MM.1S (cell line): Measurements from ENCODE around the gene TENT4A.

ENCODE experiments used
- DNase-seq: peaks from one replicate; pipeline ENCODE4 v3.0.0-alpha.2; 2015
- H2AFZ ChIP-seq: fragments of 300-600 bp; sonication (generic); 2 replicates; pipeline ENCODE4 v1.6.0; 2016; ENCODE audit warnings: antibody characterized with exemption, low read length
- H3F3A ChIP-seq: fragments of 300-600 bp; sonication (generic); 2 replicates; pipeline ENCODE4 v1.6.1; 2016; ENCODE audit warnings: mild to moderate bottlenecking, antibody characterized with exemption, low read length, moderate library complexity, mixed read lengths; ENCODE audit not compliant: insufficient read depth
- H3K27ac ChIP-seq: fragments of 300-600 bp; sonication (generic); 2 replicates; pipeline ENCODE4 v1.5.1; 2016; ENCODE audit warnings: mild to moderate bottlenecking, low read length
- H3K27me3 ChIP-seq: fragments of 300-600 bp; sonication (generic); replicated peaks from 2 replicates; pipeline ENCODE4 v1.6.0; 2016; ENCODE audit warnings: low read length; ENCODE audit not compliant: insufficient read depth
- H3K36me3 ChIP-seq: fragments of 300-600 bp; sonication (generic); replicated peaks from 2 replicates; pipeline ENCODE4 v1.6.1; 2016; ENCODE audit warnings: mild to moderate bottlenecking, low read length, mixed read lengths; ENCODE audit not compliant: insufficient read depth
- H3K4me1 ChIP-seq: fragments of 300-600 bp; sonication (generic); 2 replicates; pipeline ENCODE4 v1.6.1; 2016; ENCODE audit warnings: low read length, mixed read lengths
- H3K4me2 ChIP-seq: fragments of 300-600 bp; sonication (generic); 2 replicates; pipeline ENCODE4 v1.6.0; 2016; ENCODE audit warnings: low read depth, low read length
- H3K4me3 ChIP-seq: fragments of 300-600 bp; sonication (generic); 2 replicates; pipeline ENCODE4 v1.5.1; 2016; ENCODE audit warnings: low read length, mixed read lengths
- H3K79me2 ChIP-seq: fragments of 300-600 bp; sonication (generic); 2 replicates; pipeline ENCODE4 v1.6.1; 2016; ENCODE audit warnings: mixed run types, low read length, mixed read lengths
- H3K9ac ChIP-seq: fragments of 300-600 bp; sonication (generic); 2 replicates; pipeline ENCODE4 v1.6.1; 2016; ENCODE audit warnings: low read length, mixed read lengths
- H3K9me2 ChIP-seq: fragments of 300-600 bp; sonication (generic); replicated peaks from 2 replicates; pipeline ENCODE4 v1.6.1; 2016; ENCODE audit warnings: mild to moderate bottlenecking, low read length, mixed read lengths; ENCODE audit not compliant: insufficient read depth
- H3K9me3 ChIP-seq: fragments of 300-600 bp; sonication (generic); replicated peaks from 2 replicates; pipeline ENCODE4 v1.6.1; 2016; ENCODE audit warnings: mild to moderate bottlenecking, low read length, mixed read lengths; ENCODE audit not compliant: insufficient read depth
- H4K20me1 ChIP-seq: fragments of 300-600 bp; sonication (generic); 2 replicates; pipeline ENCODE4 v1.6.1; 2016; ENCODE audit warnings: mild to moderate bottlenecking, low read length, moderate library complexity, mixed read lengths; ENCODE audit not compliant: insufficient read depth
- CTCF ChIP-seq: fragments of 300-600 bp; sonication (generic); IDR thresholded peaks from 2 replicates; pipeline ENCODE4 v1.5.1; 2016; ENCODE audit warnings: antibody characterized with exemption, low read length, mixed read lengths
- EZH2 ChIP-seq: fragments of 300-600 bp; sonication (generic); optimal IDR thresholded peaks from 2 replicates; pipeline ENCODE3; 2017; ENCODE audit warnings: low read depth, mild to moderate bottlenecking, antibody characterized with exemption, low read length, mixed read lengths
- EZH2phosphoT487 ChIP-seq: fragments of 300-600 bp; sonication (generic); IDR thresholded peaks from 2 replicates; pipeline ENCODE4 v1.6.1; 2018; ENCODE audit warnings: antibody characterized with exemption, low read length

TENT4A gene

DNA sequence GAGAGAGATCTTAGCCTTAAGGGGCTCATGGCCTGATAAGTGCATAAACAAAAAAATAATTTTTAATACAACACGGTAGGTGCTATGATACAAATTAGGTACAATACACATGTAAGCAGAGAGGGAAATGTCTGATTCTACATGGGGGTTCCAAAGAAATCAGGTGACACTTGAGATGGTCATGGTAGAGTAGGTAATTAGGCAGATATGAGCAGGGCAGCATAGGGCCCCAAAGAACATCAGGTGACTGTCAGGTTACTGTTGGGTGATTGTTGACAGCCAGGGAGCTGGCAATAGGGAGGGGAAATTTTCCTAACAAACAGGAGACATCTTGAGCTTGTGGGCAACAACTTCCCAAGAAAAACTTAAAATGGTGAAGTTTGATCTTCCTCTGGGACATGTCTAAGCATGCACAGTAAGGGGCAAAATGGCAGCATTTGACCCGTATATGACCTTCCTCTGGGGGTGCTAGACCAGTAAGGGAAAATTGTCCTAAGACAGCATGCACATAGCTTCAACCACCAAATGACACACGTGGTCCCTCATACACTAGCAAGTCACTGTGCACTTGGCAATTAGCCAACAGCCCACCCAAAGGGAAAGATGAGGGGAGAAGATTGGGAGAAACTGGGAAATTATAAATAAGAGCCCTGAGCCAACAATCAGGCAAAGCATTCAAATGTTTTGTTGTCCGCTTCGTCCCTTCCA, 37.3 kb upstream of the TENT4A start:
- H3K27ac ChIP-seq = no peak overlapping the region
- H3K9me2 ChIP-seq = no peaks in the 10 kb centered on the region
- H3K4me1 ChIP-seq = no peaks in the 10 kb centered on the region

DNA sequence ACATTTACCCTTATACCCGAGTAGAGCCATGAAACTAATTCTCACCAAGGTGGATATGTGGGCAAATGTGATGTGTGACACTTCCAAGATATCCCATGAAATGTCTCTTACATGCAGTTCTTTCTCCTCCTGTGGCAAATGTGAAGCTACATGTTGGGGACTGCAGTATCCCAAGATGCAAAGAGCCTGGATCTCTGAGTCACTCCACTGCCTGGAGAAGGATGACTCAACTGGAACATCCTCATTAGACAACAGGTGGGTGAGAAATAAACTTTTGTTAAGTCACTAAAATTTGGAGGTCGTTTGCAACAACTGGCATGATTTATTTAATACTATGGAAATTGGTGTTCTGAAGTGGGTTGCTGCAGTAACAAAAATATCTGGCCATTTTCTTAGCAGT, 36.5 kb upstream of the TENT4A start:
- H3F3A ChIP-seq = no peaks in the 10 kb centered on the region
- no peak for DNase-seq
- H3K27ac ChIP-seq = no peak overlapping the region

More for the DNA sequence above, 37.3 kb upstream of the TENT4A start:
- TF ChIP-seq EZH2 = no peak
- TF ChIP-seq CTCF = peak; percentile 6; the same call in 1 of the 2 replicates
- Histone ChIP-seq H3K9me3 (no peaks in the 10 kb centered on the region), H3F3A (no peaks in the 10 kb centered on the region), H2AFZ (no peak overlapping the region), H3K27me3 (no peaks in the 10 kb centered on the region), H4K20me1 (no peaks in the 10 kb centered on the region), H3K4me2 (no peak overlapping the region), H3K79me2 (no peaks in the 10 kb centered on the region), H3K36me3 (no peaks in the 10 kb centered on the region), H3K4me3 (no peak overlapping the region), H3K9ac (no peak overlapping the region)
- DNase-seq = no peak

GRCh38 chr5:6678385-6678784, 34.8 kb upstream of the TENT4A start:
- H3K9ac ChIP-seq = no peak overlapping the region
- no peak overlapping the region for H3K4me2 ChIP-seq
- H3K79me2 ChIP-seq = no peaks in the 10 kb centered on the region
- H3F3A ChIP-seq = no peaks in the 10 kb centered on the region
- H4K20me1 ChIP-seq = no peaks in the 10 kb centered on the region
- no peaks in the 10 kb centered on the region for H3K4me1 ChIP-seq
- no peak overlapping the region for H3K27ac ChIP-seq
- no peaks in the 10 kb centered on the region for H3K27me3 ChIP-seq
- no peak for TF ChIP-seq EZH2
- no peak for TF ChIP-seq CTCF
- TF ChIP-seq EZH2phosphoT487 = no peak
- no peaks in the 10 kb centered on the region for H3K36me3 ChIP-seq
- H3K4me3 ChIP-seq = no peak overlapping the region
- no peaks in the 10 kb centered on the region for H3K9me3 ChIP-seq
- no peak for DNase-seq
- no peak overlapping the region for H2AFZ ChIP-seq
- no peaks in the 10 kb centered on the region for H3K9me2 ChIP-seq

More for the DNA sequence above, 36.5 kb upstream of the TENT4A start:
- no peak for TF ChIP-seq CTCF
- TF ChIP-seq EZH2phosphoT487 = no peak
- TF ChIP-seq EZH2 = no peak
- H3K9ac ChIP-seq = no peak overlapping the region
- H3K27me3 ChIP-seq = no peaks in the 10 kb centered on the region
- H3K79me2 ChIP-seq = no peaks in the 10 kb centered on the region
- H3K36me3 ChIP-seq = no peaks in the 10 kb centered on the region
- H3K4me2 ChIP-seq = no peak overlapping the region
- H3K9me2 ChIP-seq = no peaks in the 10 kb centered on the region
- no peaks in the 10 kb centered on the region for H4K20me1 ChIP-seq
- no peak overlapping the region for H2AFZ ChIP-seq
- H3K4me3 ChIP-seq = no peak overlapping the region
- H3K9me3 ChIP-seq = no peaks in the 10 kb centered on the region
- H3K4me1 ChIP-seq = no peaks in the 10 kb centered on the region
